ENCODE results near the gene AMOTL1. TPM values are rescaled to one million over a fixed set of nuclear protein-coding genes. Genes with fewer than 3 reads are reported as not detected.

Gene AMOTL1
- total RNA-seq, 1 experiment from 2014 or later = 32.6 TPM

DNA sequence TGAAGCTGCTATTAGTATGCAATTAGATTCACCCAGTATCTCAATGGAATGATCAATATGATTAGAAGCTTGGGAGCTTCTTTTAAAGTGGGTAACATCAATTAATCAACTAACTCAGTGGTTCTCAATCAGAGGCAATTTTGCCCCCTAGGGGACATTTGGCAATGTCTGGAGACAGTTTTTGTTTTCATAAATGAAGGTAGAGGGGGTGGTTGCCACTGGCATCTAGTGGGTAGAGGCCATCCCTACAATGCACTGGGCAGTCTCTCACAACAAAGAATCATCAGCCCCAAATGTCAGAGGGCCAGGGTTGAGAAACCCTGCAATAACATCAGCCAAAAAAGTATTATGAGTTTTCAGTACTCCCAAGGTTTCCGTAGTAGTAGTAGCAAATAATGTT is 5.9 kb upstream of the AMOTL1 start:
- no peaks in the 10 kb centered on the region for H4K20me1 ChIP-seq (ENCODE audit: low read length)
- TF ChIP-seq EZH2 (IDR thresholded peaks at IDR 0.05; ENCODE audit: low read length, unreplicated experiment) (no peak), EZH2phosphoT487 (IDR thresholded peaks at IDR 0.05; ENCODE audit: borderline replicate concordance, low read length) (no peak)
- TF ChIP-seq, protein P1, sequence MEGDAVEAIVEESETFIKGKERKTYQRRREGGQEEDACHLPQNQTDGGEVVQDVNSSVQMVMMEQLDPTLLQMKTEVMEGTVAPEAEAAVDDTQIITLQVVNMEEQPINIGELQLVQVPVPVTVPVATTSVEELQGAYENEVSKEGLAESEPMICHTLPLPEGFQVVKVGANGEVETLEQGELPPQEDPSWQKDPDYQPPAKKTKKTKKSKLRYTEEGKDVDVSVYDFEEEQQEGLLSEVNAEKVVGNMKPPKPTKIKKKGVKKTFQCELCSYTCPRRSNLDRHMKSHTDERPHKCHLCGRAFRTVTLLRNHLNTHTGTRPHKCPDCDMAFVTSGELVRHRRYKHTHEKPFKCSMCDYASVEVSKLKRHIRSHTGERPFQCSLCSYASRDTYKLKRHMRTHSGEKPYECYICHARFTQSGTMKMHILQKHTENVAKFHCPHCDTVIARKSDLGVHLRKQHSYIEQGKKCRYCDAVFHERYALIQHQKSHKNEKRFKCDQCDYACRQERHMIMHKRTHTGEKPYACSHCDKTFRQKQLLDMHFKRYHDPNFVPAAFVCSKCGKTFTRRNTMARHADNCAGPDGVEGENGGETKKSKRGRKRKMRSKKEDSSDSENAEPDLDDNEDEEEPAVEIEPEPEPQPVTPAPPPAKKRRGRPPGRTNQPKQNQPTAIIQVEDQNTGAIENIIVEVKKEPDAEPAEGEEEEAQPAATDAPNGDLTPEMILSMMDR (conservative IDR thresholded peaks at IDR 0.05; ENCODE audit: low read depth, low read length) = peak; percentile 98
- no peaks in the 10 kb centered on the region for H3K36me3 ChIP-seq (ENCODE audit: low read depth, low read length)
- H3K9ac ChIP-seq (ENCODE audit: low read length) = no peak overlapping the region
- H3K4me3 ChIP-seq (ENCODE audit: low read length) = no peak overlapping the region
- H3F3A ChIP-seq (ENCODE audit: low read length, unreplicated experiment) = no peaks in the 10 kb centered on the region
- ATAC-seq (peak; percentile 95), DNase-seq (peak; percentile 88)
- no TSS peak for BruUV-seq (replicated peaks)
- no peak overlapping the region for H3K27ac ChIP-seq (ENCODE audit: low read length)
- H3K27me3 ChIP-seq (ENCODE audit: low read length) = no peaks in the 10 kb centered on the region
- H3K9me3 ChIP-seq (ENCODE audit: low read length) = no peaks in the 10 kb centered on the region
- intact Hi-C loops (cut with micrococcal nuclease) = loop anchor here (1.0 to 10.0 kb wide), 4 partner anchors 55 to 227 kb away; no protein-coding TSS in a partner anchor
- no peaks in the 10 kb centered on the region for H3K9me2 ChIP-seq (replicated peaks; ENCODE audit: low read length)
- ChIA-PET POLR2A (ENCODE audit: unreplicated experiment) (no interaction called here), CTCF (interaction anchor here (0.6 to 2.3 kb wide), 7 partner anchors 9 to 139 kb away, joined by 3 to 31 read pairs (median 4); no protein-coding TSS in a partner anchor)
- H3K4me2 ChIP-seq (ENCODE audit: low read length) = no peak overlapping the region
- peaks cover 12% of the 10 kb centered on the region for H3K4me1 ChIP-seq (ENCODE audit: insufficient read depth, low read length)
- no peak overlapping the region for H2AFZ ChIP-seq (ENCODE audit: low read length)
- H3K79me2 ChIP-seq (ENCODE audit: low read length) = no peaks in the 10 kb centered on the region

- no peaks in the 10 kb centered on the region for H3K9me2 ChIP-seq (replicated peaks; ENCODE audit: low read length)
- no peak for ATAC-seq
- H3K79me2 ChIP-seq (ENCODE audit: low read length) = no peaks in the 10 kb centered on the region
- no TSS peak for BruUV-seq (replicated peaks)
- no peaks in the 10 kb centered on the region for H3K36me3 ChIP-seq (ENCODE audit: low read depth, low read length)
- no peak overlapping the region for H3K4me3 ChIP-seq (ENCODE audit: low read length)
- H3K27me3 ChIP-seq (ENCODE audit: low read length) = no peaks in the 10 kb centered on the region
- H3K4me1 ChIP-seq (ENCODE audit: insufficient read depth, low read length) = peaks cover 19% of the 10 kb centered on the region
- no peak overlapping the region for H2AFZ ChIP-seq (ENCODE audit: low read length)
- ChIA-PET CTCF (interaction anchor here (0.7 to 2.3 kb wide), 2 partner anchors 9 to 140 kb away, joined by 3 to 31 read pairs; no protein-coding TSS in a partner anchor), POLR2A (ENCODE audit: unreplicated experiment) (no interaction called here)
- H3K27ac ChIP-seq (ENCODE audit: low read length) = no peak overlapping the region
- H3K9ac ChIP-seq (ENCODE audit: low read length) = no peak overlapping the region
- no peaks in the 10 kb centered on the region for H3F3A ChIP-seq (ENCODE audit: low read length, unreplicated experiment)
- no peaks in the 10 kb centered on the region for H3K9me3 ChIP-seq (ENCODE audit: low read length)
- TF ChIP-seq EZH2phosphoT487 (IDR thresholded peaks at IDR 0.05; ENCODE audit: borderline replicate concordance, low read length) (no peak), EZH2 (IDR thresholded peaks at IDR 0.05; ENCODE audit: low read length, unreplicated experiment) (no peak)
- TF ChIP-seq, protein P1 (conservative IDR thresholded peaks at IDR 0.05; ENCODE audit: low read depth, low read length) = no peak
- no peak for DNase-seq
- intact Hi-C loops (cut with micrococcal nuclease) = loop anchor here (1.0 to 10.0 kb wide), 4 partner anchors 56 to 228 kb away; no protein-coding TSS in a partner anchor
- H4K20me1 ChIP-seq (ENCODE audit: low read length) = no peaks in the 10 kb centered on the region
- no peak overlapping the region for H3K4me2 ChIP-seq (ENCODE audit: low read length)
These were observed 5.2 kb upstream of the AMOTL1 start for GRCh38 chr11:94762995-94763394.

- H4K20me1 ChIP-seq (ENCODE audit: low read length) = peaks cover 21% of the 10 kb centered on the region
- no peaks in the 10 kb centered on the region for H3F3A ChIP-seq (ENCODE audit: low read length, unreplicated experiment)
- 0 out of 2 replicates have a peak overlapping the region, but pooled peaks have one; percentile 8 for H2AFZ ChIP-seq (ENCODE audit: low read length)
- no peaks in the 10 kb centered on the region for H3K9me3 ChIP-seq (ENCODE audit: low read length)
- peak overlapping the region; percentile 95 for H3K4me2 ChIP-seq (ENCODE audit: low read length)
- no TSS peak for BruUV-seq (replicated peaks)
- H3K4me1 ChIP-seq (ENCODE audit: insufficient read depth, low read length) = peaks cover 40% of the 10 kb centered on the region
- peak overlapping the region; percentile 61 for H3K27ac ChIP-seq (ENCODE audit: low read length)
- H3K36me3 ChIP-seq (ENCODE audit: low read depth, low read length) = no peaks in the 10 kb centered on the region
- H3K79me2 ChIP-seq (ENCODE audit: low read length) = peaks cover 35% of the 10 kb centered on the region
- DNase-seq = peak; percentile 61
- no peak overlapping the region for H3K9ac ChIP-seq (ENCODE audit: low read length)
- TF ChIP-seq EZH2phosphoT487 (IDR thresholded peaks at IDR 0.05; ENCODE audit: borderline replicate concordance, low read length) = no peak
- TF ChIP-seq, protein P1 (conservative IDR thresholded peaks at IDR 0.05; ENCODE audit: low read depth, low read length) = no peak
- TF ChIP-seq EZH2 (IDR thresholded peaks at IDR 0.05; ENCODE audit: low read length, unreplicated experiment) = no peak
- no peaks in the 10 kb centered on the region for H3K9me2 ChIP-seq (replicated peaks; ENCODE audit: low read length)
- no peak for ATAC-seq
- ChIA-PET CTCF (interaction anchor here (1.4 kb wide), 1 partner anchor 18 kb away, joined by 5 read pairs; no protein-coding TSS in a partner anchor), POLR2A (ENCODE audit: unreplicated experiment) (interaction anchor here (0.6 kb wide), 1 partner anchor 259 kb away, joined by 6 read pairs; no protein-coding TSS in a partner anchor)
- no peak overlapping the region for H3K4me3 ChIP-seq (ENCODE audit: low read length)
- no peaks in the 10 kb centered on the region for H3K27me3 ChIP-seq (ENCODE audit: low read length)
- intact Hi-C loops (cut with micrococcal nuclease) = loop anchor here (5.0 to 10.0 kb wide), 3 partner anchors 71 to 301 kb away; partner anchors contain the start of gene SRSF8
These were observed 1.4 kb upstream of the AMOTL1 start for GRCh38 chr11:94766713-94767206.
